Skeletal muscle tissue (tissue), 4 donors: ENCODE data around the gene HNRNPA3. TPM values are rescaled to one million over a fixed set of nuclear protein-coding genes. Genes with fewer than 3 reads are reported as not detected.
"Not testable (repeated sequence)": the region's sequence is repeated elsewhere in the genome, so short reads cannot be mapped to it uniquely, and the experiment has no call there.

ENCODE experiments used
- H3K27ac ChIP-seq: one replicate; pipeline ENCODE4 v1.7.0; 2013; ENCODE audit warnings: mild to moderate bottlenecking, low read depth, low read length, inconsistent platforms
- H3K27me3 ChIP-seq, 3 donors: one replicate each; pipeline ENCODE4 v1.7.0; 2013; ENCODE audit warnings: low read length in 3 of 3; ENCODE audit not compliant: control insufficient read depth in 3 of 3, insufficient read depth in 3 of 3
- H3K36me3 ChIP-seq, 3 donors: one replicate each; pipeline ENCODE4 v1.7.0; 2013; ENCODE audit warnings: low read length in 3 of 3; ENCODE audit not compliant: control insufficient read depth in 3 of 3, insufficient read depth in 3 of 3
- H3K4me1 ChIP-seq, 3 donors: one replicate each; pipeline ENCODE4 v1.7.0; 2013; ENCODE audit warnings: low read length in 3 of 3, mild to moderate bottlenecking in 3 of 3; ENCODE audit not compliant: control insufficient read depth in 3 of 3, insufficient read depth in 3 of 3
- H3K4me3 ChIP-seq, 3 donors: one replicate each; pipeline ENCODE4 v1.7.0; 2013; ENCODE audit warnings: low read length in 3 of 3
- H3K9ac ChIP-seq, 3 donors: one replicate each; pipeline ENCODE4 v1.7.0; 2013; ENCODE audit warnings: low read length in 3 of 3, mild to moderate bottlenecking in 3 of 3, moderate library complexity in 2 of 3, low read depth in 1 of 3
- H3K9me3 ChIP-seq, 3 donors: one replicate each; pipeline ENCODE4 v1.7.0; 2013; ENCODE audit warnings: low read length in 3 of 3; ENCODE audit not compliant: control insufficient read depth in 3 of 3
- total RNA-seq: library from RNA; depleted of rRNA; stranded (reverse); fragments of >200 nt; gene quantifications from one replicate; pipeline ENCODE4 v1.2.3, GENCODE V29; 2014
- donor health status: Osteomylitis.

HNRNPA3 gene
- total RNA-seq, 1 donor from 2014 or later = 49.1 TPM

- H3K36me3 ChIP-seq = peaks cover 8 to 13% (median 8%) of the 10 kb centered on the region in 3 donors
- H3K9me3 ChIP-seq = no peaks in the 10 kb centered on the region
- peak overlapping the region; percentile 100 for H3K27ac ChIP-seq
- H3K9ac ChIP-seq = peak overlapping the region; percentile 90 to 98 (median 94)
- peak overlapping the region; percentile 78 to 85 (median 81) for H3K4me3 ChIP-seq
- H3K4me1 ChIP-seq = peaks cover 26 to 36% (median 35%) of the 10 kb centered on the region in 3 donors
- no peaks in the 10 kb centered on the region for H3K27me3 ChIP-seq
Observed at GRCh38 chr2:177211576-177212105, 953 bp upstream of the HNRNPA3 start.

DNA sequence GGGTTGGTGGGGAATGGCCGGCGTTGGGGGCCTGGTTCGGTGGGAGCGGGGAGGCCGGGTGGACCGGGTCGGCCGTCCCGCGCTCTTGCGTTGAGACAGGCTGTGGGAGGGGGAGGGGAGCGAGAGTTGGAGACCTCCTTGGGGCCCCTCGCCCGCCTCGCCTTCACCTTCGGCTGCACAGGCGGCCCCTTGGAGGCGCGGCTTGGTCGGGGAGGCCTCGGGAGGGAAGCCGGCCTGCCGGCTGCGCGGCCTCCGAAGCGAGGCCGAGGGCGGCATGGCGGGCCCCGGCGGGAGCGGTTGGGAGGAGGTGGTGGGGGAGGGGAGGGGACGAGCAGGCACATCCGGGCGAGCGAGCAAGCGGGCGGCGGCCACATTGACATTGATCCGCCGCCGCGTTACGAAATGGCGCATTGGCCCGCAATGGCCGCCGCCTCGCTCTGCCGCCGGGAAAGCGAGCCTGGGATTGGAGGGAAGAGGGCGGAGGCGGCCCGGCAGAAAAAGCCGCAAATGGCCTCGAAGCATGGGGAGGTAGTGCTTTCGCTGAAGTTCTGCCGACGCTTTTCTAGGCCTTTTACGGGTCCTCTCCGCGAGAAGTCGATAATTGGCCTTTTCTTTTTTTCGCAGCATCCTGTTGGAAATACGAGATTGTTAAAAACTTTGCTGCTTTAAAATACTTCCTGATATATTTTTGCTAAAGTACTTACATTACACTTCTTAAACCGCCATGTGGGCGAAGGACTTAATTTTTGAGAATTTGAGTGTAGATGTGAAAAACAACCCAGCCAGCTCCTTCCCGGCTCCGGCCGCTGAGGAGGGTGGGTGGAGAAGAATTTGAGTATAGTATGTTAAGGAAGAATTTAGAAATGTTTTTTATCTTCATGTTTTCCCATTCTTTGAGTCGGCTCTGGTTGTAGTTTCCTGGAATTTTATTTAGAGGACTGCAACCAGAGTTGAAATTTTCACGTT, 580 bp downstream of the HNRNPA3 start:
- H3K4me3 ChIP-seq = peak overlapping the region; percentile 87 to 93 (median 92)
- peaks cover 31 to 43% (median 39%) of the 10 kb centered on the region in 3 donors for H3K4me1 ChIP-seq
- H3K9me3 ChIP-seq = no peaks in the 10 kb centered on the region
- peaks cover 18 to 24% (median 21%) of the 10 kb centered on the region in 3 donors for H3K36me3 ChIP-seq
- H3K27ac ChIP-seq = peak overlapping the region; percentile 100
- peak overlapping the region; percentile 90 to 96 (median 94) for H3K9ac ChIP-seq
- H3K27me3 ChIP-seq = no peaks in the 10 kb centered on the region

GRCh38 chr2:177217247-177217843, 4.8 kb downstream of the HNRNPA3 start:
- H3K4me3 ChIP-seq = no peak overlapping the region
- H3K9me3 ChIP-seq = no peaks in the 10 kb centered on the region
- peaks cover 23 to 31% (median 24%) of the 10 kb centered on the region in 3 donors for H3K4me1 ChIP-seq
- no peaks in the 10 kb centered on the region for H3K27me3 ChIP-seq
- no peak overlapping the region for H3K9ac ChIP-seq
- H3K27ac ChIP-seq = no peak overlapping the region
- peaks cover 37 to 55% (median 49%) of the 10 kb centered on the region in 3 donors for H3K36me3 ChIP-seq

DNA sequence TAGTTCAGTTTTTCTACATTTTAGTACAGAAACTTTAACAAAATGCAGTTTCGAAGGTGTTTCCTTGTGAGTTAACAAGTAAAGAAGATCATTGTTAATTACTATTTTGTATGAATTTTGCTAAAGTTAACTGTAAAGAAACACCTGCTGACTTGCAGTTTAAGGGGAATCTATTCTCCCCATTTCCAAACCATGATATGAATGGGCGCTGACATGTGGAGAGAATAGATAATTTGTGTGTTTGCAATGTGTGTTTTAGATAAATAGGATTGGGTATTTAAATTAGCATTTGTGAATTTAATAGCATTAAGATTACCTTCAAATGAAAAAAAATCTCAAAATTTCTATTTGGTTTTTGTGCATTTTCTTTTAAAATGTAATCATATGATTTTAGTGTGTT, 7.2 kb downstream of the HNRNPA3 start:
- H3K4me1 ChIP-seq = peaks cover 16 to 24% (median 16%) of the 10 kb centered on the region in 3 donors
- not testable (repeated sequence) for H3K27me3 ChIP-seq
- peaks cover 45 to 62% (median 61%) of the 10 kb centered on the region in 3 donors for H3K36me3 ChIP-seq

DNA sequence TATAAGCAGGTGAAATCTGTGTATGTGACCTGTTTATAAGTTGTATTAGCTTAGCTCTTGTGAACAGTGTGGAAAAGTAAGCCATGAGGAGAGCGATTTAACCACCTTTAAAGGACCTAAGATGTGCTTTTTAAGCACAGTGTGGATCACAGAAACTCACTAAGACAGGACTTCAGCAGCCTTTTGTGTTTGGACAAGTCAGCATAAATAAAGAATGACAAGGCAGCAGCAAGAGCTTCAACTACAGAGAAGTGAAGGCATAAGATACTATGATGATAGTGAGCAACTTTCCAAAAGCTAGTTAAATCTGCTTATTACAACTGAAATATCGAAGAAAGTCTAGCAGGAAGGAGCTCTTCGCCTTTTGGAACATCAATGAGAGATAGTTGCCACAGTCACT, 8.9 kb downstream of the HNRNPA3 start:
- peaks cover 38 to 54% (median 50%) of the 10 kb centered on the region in 3 donors for H3K36me3 ChIP-seq
- no peak overlapping the region for H3K9ac ChIP-seq

More for the DNA sequence above, 7.2 kb downstream of the HNRNPA3 start:
- H3K9me3 ChIP-seq, H3K4me3 ChIP-seq, H3K27ac ChIP-seq, H3K9ac ChIP-seq: not testable (repeated sequence)

DNA sequence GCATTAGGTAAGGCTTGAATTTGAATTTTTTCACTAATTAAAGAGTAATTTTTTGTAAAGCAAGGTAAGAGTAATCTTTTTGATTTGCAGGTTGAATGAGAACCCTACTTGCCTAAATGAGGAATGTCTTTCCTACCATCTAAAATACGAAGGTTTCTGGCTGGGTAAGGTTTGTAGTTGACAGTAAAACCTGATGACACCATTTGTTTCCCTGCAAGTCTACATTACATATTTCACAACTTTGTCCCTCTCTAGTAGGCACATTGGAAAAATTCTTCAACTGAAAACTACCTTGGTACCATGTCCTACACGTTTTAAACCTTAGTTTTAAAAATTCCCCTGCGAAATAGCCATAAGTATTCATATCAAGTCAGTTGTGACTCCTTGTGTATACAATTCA, 9.4 kb downstream of the HNRNPA3 start:
- Histone ChIP-seq H3K9me3 (no peaks in the 10 kb centered on the region), H3K27ac (no peak overlapping the region), H3K4me3 (no peak overlapping the region), H3K36me3 (peaks cover 33 to 49% (median 46%) of the 10 kb centered on the region in 3 donors), H3K9ac (no peak overlapping the region), H3K27me3 (no peaks in the 10 kb centered on the region), H3K4me1 (peaks cover 3 to 5% (median 4%) of the 10 kb centered on the region in 3 donors)

More for the DNA sequence above, 8.9 kb downstream of the HNRNPA3 start:
- H3K4me1 ChIP-seq = peaks cover 4 to 10% (median 6%) of the 10 kb centered on the region in 3 donors
- H3K4me3 ChIP-seq = no peak overlapping the region
- H3K27ac ChIP-seq = no peak overlapping the region
- no peaks in the 10 kb centered on the region for H3K27me3 ChIP-seq
- no peaks in the 10 kb centered on the region for H3K9me3 ChIP-seq

GRCh38 chr2:177223436-177223835, 10.8 kb downstream of the HNRNPA3 start:
- H3K27ac ChIP-seq = not testable (repeated sequence)
- H3K36me3 ChIP-seq = peaks cover 24 to 39% (median 35%) of the 10 kb centered on the region in 3 donors

GRCh38 chr2:177225965-177226360, 13.4 kb downstream of the HNRNPA3 start:
- H3K27ac ChIP-seq = no peak overlapping the region
- H3K4me3 ChIP-seq = no peak overlapping the region
- no peak overlapping the region for H3K9ac ChIP-seq
- no peaks in the 10 kb centered on the region for H3K4me1 ChIP-seq
- no peaks in the 10 kb centered on the region for H3K9me3 ChIP-seq
- peaks cover 21 to 32% (median 29%) of the 10 kb centered on the region in 3 donors for H3K36me3 ChIP-seq
- H3K27me3 ChIP-seq = no peaks in the 10 kb centered on the region

More at GRCh38 chr2:177223436-177223835, 10.8 kb downstream of the HNRNPA3 start:
- H3K27me3 ChIP-seq, H3K4me3 ChIP-seq, H3K4me1 ChIP-seq, H3K9me3 ChIP-seq, H3K9ac ChIP-seq: not testable (repeated sequence)

GRCh38 chr2:177229442-177230242, 17.0 kb downstream of the HNRNPA3 start:
- peaks cover 9 to 16% (median 12%) of the 10 kb centered on the region in 3 donors for H3K4me1 ChIP-seq
- no peak overlapping the region for H3K9ac ChIP-seq
- H3K4me3 ChIP-seq = no peak overlapping the region
- no peak overlapping the region for H3K27ac ChIP-seq
- H3K36me3 ChIP-seq = peaks cover 13 to 39% (median 37%) of the 10 kb centered on the region in 3 donors
- no peaks in the 10 kb centered on the region for H3K9me3 ChIP-seq
- H3K27me3 ChIP-seq = no peaks in the 10 kb centered on the region
